ENCODE data around the gene PRKCI. TPM values are rescaled to one million over a fixed set of nuclear protein-coding genes. Genes with fewer than 3 reads are reported as not detected.

PRKCI gene
- total RNA-seq = 46.2 and 69.3 TPM in 2 replicates

GRCh38 chr3:170221924-170222646 is at the start of gene PRKCI:
PRKCI (plus strand) TSS chr3:170222424; CDS start chr3:170222670, 246 bp downstream.
- DNase-seq (ENCODE audit: low read depth) = peak; percentile 84
- Histone ChIP-seq H3K4me3 (ENCODE audit: low read depth, low read length) (peak within 1 kb of the TSS; percentile 91), H3K27me3 (ENCODE audit: control insufficient read depth, insufficient read depth, low read length) (no peaks in the 10 kb centered on the region), H3K36me3 (ENCODE audit: control insufficient read depth, insufficient read depth, low read length) (no peaks in the 10 kb centered on the region)
- no peak for TF ChIP-seq CTCF (IDR thresholded peaks at IDR 0.05; ENCODE audit: insufficient read depth, low read length, poor library complexity, severe bottlenecking)

DNA sequence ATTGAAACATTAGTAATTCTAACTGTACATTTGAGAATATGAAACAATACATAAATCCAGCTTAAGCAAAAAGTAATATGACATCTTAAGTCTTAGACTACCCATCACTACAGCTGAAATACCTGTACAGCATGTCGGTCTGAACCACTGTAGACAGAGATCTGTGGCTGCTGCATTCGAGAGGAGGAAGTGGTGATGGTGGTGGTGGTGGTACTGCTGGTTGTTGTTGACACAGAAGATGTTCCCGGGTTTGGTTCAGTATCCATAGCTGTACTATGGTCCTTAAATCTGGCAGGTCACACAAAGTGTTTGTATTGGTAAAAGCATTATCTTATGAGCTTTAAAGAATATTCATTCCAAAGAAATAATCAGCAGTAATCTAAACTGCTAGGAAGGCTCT is 43.6 kb upstream of the PRKCI start:
- Histone ChIP-seq H3K27me3 (ENCODE audit: control insufficient read depth, insufficient read depth, low read length) (no peaks in the 10 kb centered on the region), H3K36me3 (ENCODE audit: control insufficient read depth, insufficient read depth, low read length) (peaks cover 1% of the 10 kb centered on the region), H3K4me3 (ENCODE audit: low read depth, low read length) (no peak overlapping the region)
- TF ChIP-seq CTCF (IDR thresholded peaks at IDR 0.05; ENCODE audit: insufficient read depth, low read length, poor library complexity, severe bottlenecking) = no peak
- no peak for DNase-seq (ENCODE audit: low read depth)

GRCh38 chr3:170179432-170179831 is 42.8 kb upstream of the PRKCI start:
- TF ChIP-seq CTCF (IDR thresholded peaks at IDR 0.05; ENCODE audit: insufficient read depth, low read length, poor library complexity, severe bottlenecking) = no peak
- Histone ChIP-seq H3K4me3 (ENCODE audit: low read depth, low read length) (no peak overlapping the region), H3K36me3 (ENCODE audit: control insufficient read depth, insufficient read depth, low read length) (peaks cover 1% of the 10 kb centered on the region), H3K27me3 (ENCODE audit: control insufficient read depth, insufficient read depth, low read length) (no peaks in the 10 kb centered on the region)
- DNase-seq (ENCODE audit: low read depth) = no peak

DNA sequence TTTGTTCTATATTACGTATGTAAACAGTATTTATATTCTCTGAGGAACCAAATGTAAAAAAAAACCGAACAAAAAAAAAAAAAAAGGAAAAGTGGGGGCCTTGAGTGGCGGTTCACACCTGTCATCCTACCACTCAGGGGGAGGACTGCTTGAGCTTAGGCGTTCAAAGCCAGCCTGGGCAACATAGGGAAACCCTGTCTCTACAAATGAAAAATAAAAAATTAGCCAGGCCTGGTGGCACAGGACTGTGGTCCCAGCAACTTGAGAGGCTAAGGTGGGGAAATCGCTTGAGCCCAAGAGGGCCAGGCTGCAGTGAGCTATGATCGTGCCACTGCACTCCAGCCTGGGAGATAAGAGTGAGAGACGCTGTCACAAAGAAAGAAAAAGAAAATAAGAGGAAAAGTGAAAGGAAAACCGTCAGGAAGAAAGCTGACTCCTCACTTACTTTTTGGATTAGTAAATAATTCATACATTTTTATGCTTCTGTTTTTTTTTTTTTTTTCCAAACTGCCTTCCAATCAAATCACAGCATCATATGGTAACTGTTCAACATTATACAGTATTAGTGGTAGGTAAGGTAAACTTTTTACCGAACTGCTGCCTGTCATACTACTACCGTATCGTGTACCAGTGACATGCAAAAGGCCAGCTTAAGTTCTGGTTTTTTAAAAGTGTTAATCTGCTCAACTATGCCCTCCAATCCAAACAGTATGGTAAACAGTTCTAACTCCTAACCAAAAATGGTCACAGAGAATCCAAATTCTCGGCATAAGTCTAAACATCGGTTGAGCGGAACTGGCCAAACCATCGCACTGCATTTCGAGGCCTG is 41.9 kb upstream of the PRKCI start:
- no peak for TF ChIP-seq CTCF (IDR thresholded peaks at IDR 0.05; ENCODE audit: insufficient read depth, low read length, poor library complexity, severe bottlenecking)
- H3K27me3 ChIP-seq (ENCODE audit: control insufficient read depth, insufficient read depth, low read length) = no peaks in the 10 kb centered on the region
- peaks cover under 1% of the 10 kb centered on the region for H3K36me3 ChIP-seq (ENCODE audit: control insufficient read depth, insufficient read depth, low read length)
- DNase-seq (ENCODE audit: low read depth) = no peak
- peak overlapping the region; percentile 74 for H3K4me3 ChIP-seq (ENCODE audit: low read depth, low read length)

GRCh38 chr3:170180908-170181885 is 41.0 kb upstream of the PRKCI start, which contains the start of gene PHC3:
PHC3 (minus strand) TSS chr3:170181733; CDS start chr3:170181715, 18 bp downstream.
- Histone ChIP-seq H3K36me3 (ENCODE audit: control insufficient read depth, insufficient read depth, low read length) (no peaks in the 10 kb centered on the region), H3K27me3 (ENCODE audit: control insufficient read depth, insufficient read depth, low read length) (no peaks in the 10 kb centered on the region), H3K4me3 (ENCODE audit: low read depth, low read length) (peak within 1 kb of the TSS; percentile 74)
- TF ChIP-seq CTCF (IDR thresholded peaks at IDR 0.05; ENCODE audit: insufficient read depth, low read length, poor library complexity, severe bottlenecking) = no peak
- peak; percentile 43 for DNase-seq (ENCODE audit: low read depth)
